Measurements from ENCODE around the gene TRPV3.
"Not testable (repeated sequence)": the region's sequence is repeated elsewhere in the genome, so short reads cannot be mapped to it uniquely, and the experiment has no call there.

The TRPV3 gene

GRCh38 chr17:3545151-3545550 is 12.5 kb downstream of the TRPV3 start:
- no peak for FAIRE-seq

- no peak for FAIRE-seq
Observed at GRCh38 chr17:3544365-3544764, 13.2 kb downstream of the TRPV3 start.

GRCh38 chr17:3543453-3543852 is 14.2 kb downstream of the TRPV3 start:
- FAIRE-seq, result no peak

DNA sequence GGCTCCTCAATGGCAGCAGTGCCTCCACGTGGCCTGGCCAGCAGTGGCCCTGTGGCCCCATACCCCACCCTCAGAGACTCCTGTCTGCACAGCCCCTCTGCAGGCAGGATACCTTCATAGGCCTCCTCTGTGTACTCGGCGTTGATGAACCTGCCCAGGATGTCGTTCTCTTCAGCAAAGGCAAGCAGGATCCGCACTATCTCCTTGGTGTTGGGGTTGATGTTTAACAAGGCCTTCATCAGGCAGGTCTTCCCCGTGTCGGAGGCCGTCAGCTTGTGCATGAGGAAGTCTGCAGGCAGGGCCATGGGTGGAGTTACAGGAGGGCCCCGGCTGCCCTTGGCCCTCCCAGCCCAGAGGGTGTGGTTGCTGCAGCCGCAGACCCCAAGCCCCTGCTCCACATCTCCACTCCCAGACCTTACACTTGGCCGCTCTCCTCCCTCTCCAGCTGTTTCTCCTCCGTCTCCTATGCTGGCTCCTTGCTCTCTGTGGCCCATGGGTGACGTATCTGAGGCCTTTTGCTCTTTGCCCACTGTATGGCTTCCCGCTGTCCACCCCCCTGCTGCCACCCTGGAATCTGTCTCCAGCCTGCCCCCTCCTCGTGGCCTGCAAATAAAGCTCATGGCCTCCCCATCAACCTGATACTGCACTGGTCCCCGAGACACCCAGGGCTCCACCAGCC is 15.1 kb downstream of the TRPV3 start:
- FAIRE-seq, result no peak

DNA sequence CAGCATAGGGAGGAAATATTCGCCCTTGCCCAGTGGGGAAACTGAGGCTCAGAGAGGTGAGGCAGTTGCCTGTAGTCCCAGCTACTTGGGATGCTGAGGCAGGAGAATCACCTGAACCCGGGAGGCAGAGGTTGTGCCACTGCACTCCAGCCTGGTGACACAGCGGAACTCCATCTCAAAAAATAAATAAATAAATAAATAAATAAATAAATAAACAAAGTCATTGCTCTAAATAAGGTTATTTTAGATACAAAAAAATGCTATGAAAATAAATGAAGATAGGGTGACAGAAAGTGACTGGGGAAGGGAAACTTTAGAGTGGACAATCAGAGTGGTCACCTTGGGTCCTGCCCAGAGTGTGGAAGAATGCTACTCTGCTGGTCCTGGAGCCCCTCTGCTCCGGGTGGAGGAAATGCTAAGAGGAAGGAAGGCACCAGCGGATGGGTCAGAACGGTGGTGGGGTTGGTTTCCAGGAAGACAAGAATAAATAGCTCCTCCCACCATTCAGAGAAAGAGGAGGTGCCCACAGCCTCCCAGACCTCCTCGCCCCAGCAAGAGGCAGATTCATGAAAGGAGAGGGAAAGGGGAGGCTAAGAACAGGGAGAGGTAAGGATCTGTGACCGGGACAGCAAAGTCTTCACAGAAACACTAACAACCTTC is 17.6 kb downstream of the TRPV3 start:
- FAIRE-seq, result no peak

GRCh38 chr17:3536716-3537115 is 20.9 kb downstream of the TRPV3 start:
- FAIRE-seq, result no peak

DNA sequence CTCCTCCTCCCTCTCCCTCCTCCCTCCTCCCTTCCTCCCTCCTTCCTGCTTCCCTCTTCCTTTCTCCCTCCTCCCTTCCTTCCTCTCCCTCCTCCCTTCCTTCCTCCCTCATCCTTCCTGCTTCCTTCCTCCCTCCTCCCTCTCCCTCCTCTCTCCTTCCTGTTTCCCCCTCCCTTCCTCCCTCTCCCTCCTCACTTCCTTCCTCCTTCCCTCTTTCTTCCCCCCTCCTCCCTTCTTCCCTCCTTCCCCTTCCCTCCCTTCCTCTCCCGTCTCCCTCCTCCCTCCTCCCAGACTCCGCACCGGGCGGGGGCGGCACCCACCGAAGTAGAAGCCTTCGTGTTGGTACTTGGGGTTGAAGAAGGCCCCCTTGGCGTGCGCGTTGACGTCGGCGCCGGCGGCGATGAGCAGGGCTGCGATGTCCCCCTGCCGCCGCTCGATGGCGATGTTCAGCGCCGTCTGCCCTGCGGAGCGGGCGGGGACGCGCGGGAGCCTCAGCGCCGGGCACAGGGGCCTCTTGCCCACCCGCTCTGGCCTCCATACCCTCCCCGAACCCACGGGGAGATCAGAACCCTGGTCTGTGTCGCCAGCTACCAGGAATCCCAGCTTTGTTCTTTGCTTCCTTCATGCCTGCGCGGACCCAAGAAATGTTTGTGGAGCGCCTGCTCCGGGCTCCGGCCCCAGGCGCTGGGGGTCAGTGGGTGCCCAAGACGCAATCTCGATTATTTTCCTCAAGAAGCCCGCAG is 22.2 kb downstream of the TRPV3 start:
- FAIRE-seq, result no peak

- no peak for FAIRE-seq
Observed at GRCh38 chr17:3534881-3535252, 22.7 kb downstream of the TRPV3 start.

- no peak for FAIRE-seq
Observed at GRCh38 chr17:3533752-3534151, 23.9 kb downstream of the TRPV3 start.

DNA sequence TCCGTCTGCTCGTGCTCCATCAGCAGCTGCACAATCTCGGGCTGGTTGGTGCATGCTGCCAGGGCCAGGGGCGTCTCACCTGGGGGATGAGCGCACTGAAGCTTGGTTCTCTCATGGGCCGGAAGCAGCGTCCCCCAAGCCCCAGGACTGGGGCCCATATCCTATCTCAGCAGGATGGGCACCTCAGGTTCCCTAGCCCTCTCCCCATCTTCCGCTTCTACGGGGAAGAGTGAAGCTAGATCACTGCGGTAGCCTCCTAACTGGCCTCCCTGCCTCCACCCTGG is 24.8 kb downstream of the TRPV3 start:
- no peak for FAIRE-seq

DNA sequence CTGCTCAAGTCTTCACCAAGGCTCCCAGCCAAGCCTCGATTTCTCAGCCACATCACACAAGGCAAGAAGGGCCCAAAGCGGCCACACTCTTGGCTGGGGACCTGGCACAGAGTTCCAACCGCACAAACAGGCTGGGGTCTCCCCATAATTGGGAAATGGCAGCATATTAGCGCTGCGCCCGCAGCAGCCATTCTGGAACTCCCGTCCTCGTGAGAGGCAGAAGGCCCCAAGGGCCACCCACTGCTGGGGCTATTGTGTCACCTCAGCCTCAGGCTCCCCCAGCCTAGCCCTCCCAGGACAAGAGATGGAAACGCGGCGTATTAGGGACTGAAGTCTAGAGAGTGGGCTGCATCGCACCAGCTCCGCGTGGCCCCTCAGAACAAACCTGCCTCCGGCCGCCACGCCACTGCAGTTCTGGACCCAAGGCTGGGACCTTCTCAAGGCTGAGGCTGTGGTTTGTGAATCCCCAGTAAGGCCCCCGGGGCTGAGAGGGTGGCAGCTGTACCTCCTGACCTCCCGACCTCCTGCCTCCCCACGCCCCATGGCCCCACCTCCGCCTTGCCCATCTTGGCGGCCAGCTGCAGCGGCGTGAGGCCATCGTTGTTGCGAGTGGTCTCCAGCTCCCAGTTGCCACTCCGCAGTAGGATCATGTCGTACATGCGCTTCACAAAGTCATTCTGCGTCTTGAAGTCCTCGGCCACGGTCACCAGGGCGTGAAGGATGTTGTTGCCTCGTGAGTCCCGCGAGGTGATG is 25.3 kb downstream of the TRPV3 start:
- no peak for FAIRE-seq

GRCh38 chr17:3531266-3532101 is 26.1 kb downstream of the TRPV3 start:
- no peak for FAIRE-seq

DNA sequence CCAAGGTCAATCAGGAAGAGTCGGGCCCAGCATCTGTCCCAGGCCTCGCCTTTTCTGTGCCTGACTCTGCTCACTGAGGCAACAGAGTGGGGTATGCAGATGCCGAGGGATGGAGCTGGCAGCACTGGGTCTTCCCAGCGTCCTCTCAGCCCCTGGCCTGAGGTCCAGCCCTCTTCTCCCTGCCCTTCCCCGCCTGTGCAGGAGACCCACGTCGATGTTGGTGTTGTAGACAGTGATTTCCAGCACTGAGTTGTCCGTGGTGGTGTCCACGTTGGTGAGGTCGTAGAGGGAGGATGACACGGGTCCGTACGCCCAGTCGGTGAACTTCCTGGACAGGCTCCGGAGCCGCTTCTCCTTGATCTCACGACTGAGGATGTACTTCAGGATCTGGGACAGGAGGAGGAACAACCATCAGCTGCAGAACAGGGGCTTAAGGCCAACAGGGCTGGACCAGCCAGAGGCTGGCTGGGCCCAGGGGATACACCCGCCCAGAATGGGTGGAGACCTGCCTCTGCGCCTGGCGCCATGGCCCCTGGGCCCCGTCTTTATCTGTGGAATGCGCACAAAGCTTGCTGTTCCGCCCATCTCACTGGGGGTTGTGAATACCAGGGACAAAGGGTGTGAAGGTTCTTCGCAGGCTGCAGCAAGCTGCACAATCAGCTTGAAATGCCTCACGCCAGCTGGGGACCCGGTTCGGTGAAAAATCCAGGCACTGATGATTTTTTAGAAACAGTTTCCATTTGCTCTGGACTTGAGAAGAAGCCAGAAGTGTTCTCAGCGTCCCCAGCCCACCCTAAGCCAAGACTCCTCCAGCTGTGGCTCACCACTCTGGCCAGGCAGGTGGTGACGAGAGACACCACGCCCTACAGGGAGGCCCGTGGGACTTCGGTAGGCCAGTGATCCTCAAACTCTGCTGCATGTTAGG is 27.5 kb downstream of the TRPV3 start:
- peak; percentile 42 for FAIRE-seq

DNA sequence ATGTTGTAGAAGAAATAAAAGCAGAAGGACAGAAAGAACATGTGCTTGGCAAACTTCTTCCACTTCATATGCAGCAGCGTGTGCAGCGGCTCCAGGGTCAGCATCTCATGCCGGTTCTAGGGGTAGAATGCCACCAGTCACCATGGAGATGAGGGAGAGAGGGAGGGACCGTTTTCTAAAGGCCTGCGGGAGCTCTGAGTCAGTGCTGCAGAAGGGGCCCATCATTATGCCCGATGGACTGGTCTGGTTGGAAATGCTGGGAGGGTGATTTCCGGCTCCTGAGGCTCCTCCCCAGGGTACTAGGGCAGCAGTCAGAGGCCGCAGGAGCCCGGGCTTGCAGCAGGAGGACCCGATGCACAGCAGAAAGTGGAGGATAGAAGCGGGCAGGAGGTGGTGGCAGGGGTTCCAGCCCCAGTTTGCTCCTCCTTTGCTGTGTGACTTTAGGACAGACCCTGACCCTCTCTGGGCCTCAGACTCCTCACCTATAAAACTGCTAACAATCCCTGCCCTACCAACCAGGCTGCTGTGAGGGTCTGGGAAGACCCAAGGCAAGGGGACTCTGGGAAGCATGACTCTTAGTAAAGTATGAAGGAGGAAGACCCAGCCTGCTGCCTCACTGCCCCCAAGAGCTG is 28.6 kb downstream of the TRPV3 start:
- FAIRE-seq, result no peak

GRCh38 chr17:3528403-3528851 is 29.2 kb downstream of the TRPV3 start:
- FAIRE-seq, result no peak

- FAIRE-seq, result no peak
Observed at GRCh38 chr17:3527896-3528295, 29.7 kb downstream of the TRPV3 start.

DNA sequence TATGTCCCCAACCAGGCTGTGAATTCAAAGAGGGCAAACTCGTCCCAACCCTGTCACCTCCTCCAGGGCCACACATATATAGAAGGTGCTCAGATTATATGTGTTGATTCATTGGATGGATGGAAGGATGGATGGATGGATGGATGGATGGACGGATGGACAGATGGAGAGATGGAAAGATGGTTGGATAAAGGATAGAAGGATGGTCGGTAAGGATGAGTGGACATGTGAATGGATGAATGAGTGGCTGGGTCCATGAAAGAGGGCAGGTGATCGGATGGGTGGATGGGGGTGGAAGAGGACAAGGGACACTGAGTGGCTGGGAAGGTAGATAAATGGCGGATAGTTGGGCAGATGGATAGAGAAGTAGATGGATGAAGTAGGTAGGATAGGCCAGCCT is 30.1 kb downstream of the TRPV3 start:
- no peak for FAIRE-seq

DNA sequence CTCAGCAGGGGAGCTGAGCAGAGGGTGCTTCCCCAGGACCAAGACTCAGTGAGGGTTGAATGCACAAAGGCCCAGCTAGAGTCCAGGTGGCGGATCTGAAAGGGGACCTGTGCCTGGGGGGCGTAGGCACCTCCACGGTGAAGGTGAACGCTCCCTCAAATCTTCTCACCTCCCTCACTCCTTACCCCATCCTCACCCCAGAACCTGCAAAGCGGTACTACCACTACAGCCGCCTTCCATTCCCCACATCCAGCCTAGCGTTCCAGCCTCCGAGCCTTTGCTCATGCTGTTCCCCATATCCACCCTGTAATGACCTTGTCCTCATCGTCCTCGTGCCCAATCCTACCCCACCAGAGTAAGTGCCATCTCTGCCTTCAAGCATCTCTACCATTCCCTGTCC is 30.6 kb downstream of the TRPV3 start:
- no peak for FAIRE-seq

- no peak for FAIRE-seq
Observed at GRCh38 chr17:3526491-3526890, 31.1 kb downstream of the TRPV3 start.

DNA sequence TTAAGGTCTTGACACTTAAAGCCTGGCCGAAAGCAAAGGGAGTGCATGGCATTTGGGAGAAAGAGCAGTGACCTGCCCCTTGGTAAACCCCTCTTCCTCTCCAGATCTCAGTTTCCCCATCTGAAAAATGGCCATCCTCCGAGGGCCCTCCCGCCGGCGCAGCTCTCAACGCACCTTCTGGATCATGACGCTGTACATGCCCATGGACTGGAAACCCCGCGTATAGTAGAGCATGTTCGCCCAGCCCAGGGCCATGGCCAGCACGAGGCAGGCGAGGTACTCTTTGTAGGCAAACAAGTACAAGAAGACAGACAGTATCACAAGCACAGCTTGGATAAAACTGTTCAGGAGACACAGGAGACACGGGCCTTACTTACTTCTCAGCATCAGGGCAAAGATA is 33.6 kb downstream of the TRPV3 start:
- no peak for FAIRE-seq

GRCh38 chr17:3519472-3519871 is 38.1 kb downstream of the TRPV3 start:
- not testable (repeated sequence) for FAIRE-seq
